GM20431 (cell line): Measurements from ENCODE around the gene KRT13.

Experiments
- in situ Hi-C: fragments of 300-500 bp; cut with MseI, MboI; formaldehyde crosslinking; loops from one replicate; pipeline ENCODE4 v1.15.0; 2020; ENCODE audit warnings: low sequenced_read_pairs; ENCODE audit not compliant: unreplicated experiment

Gene KRT13

GRCh38 chr17:41521574-41522261 is 16.3 kb upstream of the KRT13 start:
- in situ Hi-C loops: no loop called here

- in situ Hi-C loops: no loop called here
Measured at GRCh38 chr17:41520821-41521521, 15.6 kb upstream of the KRT13 start.

GRCh38 chr17:41519501-41520224 is 14.3 kb upstream of the KRT13 start:
- in situ Hi-C loops: no loop called here

GRCh38 chr17:41518789-41519449 is 13.5 kb upstream of the KRT13 start, which contains the start of gene KRT15:
Gene KRT15 (minus strand): TSS chr17:41518890. CDS start chr17:41518827, 63 bp downstream.
- in situ Hi-C loops: no loop called here

- in situ Hi-C loops: no loop called here
Measured at GRCh38 chr17:41518031-41518430, 12.6 kb upstream of the KRT13 start.

GRCh38 chr17:41516830-41517283 is 11.4 kb upstream of the KRT13 start:
- in situ Hi-C loops: no loop called here

- in situ Hi-C loops: no loop called here
Measured at GRCh38 chr17:41516147-41516829, 10.9 kb upstream of the KRT13 start.

GRCh38 chr17:41513168-41513547 is 7.7 kb upstream of the KRT13 start:
- in situ Hi-C loops: no loop called here

- in situ Hi-C loops: no loop called here
Measured at GRCh38 chr17:41512546-41513167, 7.2 kb upstream of the KRT13 start.

GRCh38 chr17:41511716-41512115 is 6.3 kb upstream of the KRT13 start:
- in situ Hi-C loops: no loop called here

GRCh38 chr17:41511116-41511515 is 5.7 kb upstream of the KRT13 start:
- in situ Hi-C loops: no loop called here

GRCh38 chr17:41510251-41511065 is 5.0 kb upstream of the KRT13 start:
- in situ Hi-C loops: no loop called here

- in situ Hi-C loops: no loop called here
Measured at GRCh38 chr17:41507315-41507880, 2.0 kb upstream of the KRT13 start.

GRCh38 chr17:41505809-41506767 is 676 bp upstream of the KRT13 start:
- in situ Hi-C loops: no loop called here

GRCh38 chr17:41504246-41504977 is 1.0 kb downstream of the KRT13 start:
- in situ Hi-C loops: no loop called here

- in situ Hi-C loops: no loop called here
Measured at GRCh38 chr17:41503202-41503601, 2.2 kb downstream of the KRT13 start.
